Keratinocyte (primary cell): ENCODE measurements around the gene PREP. TPM values are rescaled to one million over a fixed set of nuclear protein-coding genes. Genes with fewer than 3 reads are reported as not detected.

Experiments used
- DNase-seq: peaks from one replicate; pipeline ENCODE4 v3.0.0-alpha.2; 2011; ENCODE audit warnings: low read depth, missing footprints, low spot score
- FAIRE-seq: peaks from 2 replicates; lab custom pipeline; 2011; peaks lifted over from hg19 to GRCh38; lab: Jason Lieb, UNC
- H2AFZ ChIP-seq: 2 replicates; pipeline ENCODE4 v1.6.0; 2012; ENCODE audit warnings: low read length, control low read depth, inconsistent platforms; ENCODE audit not compliant: control insufficient read depth
- H3K27ac ChIP-seq: 2 replicates; pipeline ENCODE4 v1.5.1; 2011; ENCODE audit warnings: low read length; ENCODE audit not compliant: control insufficient read depth, insufficient read depth
- H3K27me3 ChIP-seq: 3 replicates; pipeline ENCODE4 v1.6.0; 2011; ENCODE audit warnings: low read length; ENCODE audit not compliant: control insufficient read depth, insufficient read depth; ENCODE audit errors: extremely low read depth
- H3K36me3 ChIP-seq, 2 experiments: 2 replicates in 1 of 2; 3 replicates in 1 of 2; pipeline ENCODE4 v1.5.1; 2011; ENCODE audit warnings: low read length in 2 of 2, mild to moderate bottlenecking in 1 of 2; ENCODE audit not compliant: control insufficient read depth in 2 of 2, insufficient read depth in 2 of 2; ENCODE audit errors: extremely low read depth in 1 of 2
- H3K4me1 ChIP-seq: 3 replicates; pipeline ENCODE4 v1.5.1; 2011; ENCODE audit warnings: low read length; ENCODE audit not compliant: control insufficient read depth, insufficient read depth; ENCODE audit errors: extremely low read depth
- H3K4me2 ChIP-seq: 3 replicates; pipeline ENCODE4 v1.6.0; 2011; ENCODE audit warnings: low read depth, low read length; ENCODE audit not compliant: control insufficient read depth, insufficient read depth; ENCODE audit errors: extremely low read depth
- H3K4me3 ChIP-seq, 3 experiments: fragments of 200-600 bp in 1 of 3; sonication (generic) in 1 of 3; 2 replicates in 2 of 3; 3 replicates in 1 of 3; pipeline ENCODE4 v1.5.1; 2011 to 2016; ENCODE audit warnings: low read length in 3 of 3, mild to moderate bottlenecking in 3 of 3, control low read depth in 2 of 3, inconsistent platforms in 1 of 3, low read depth in 1 of 3, mixed read lengths in 1 of 3, mixed run types in 1 of 3, moderate library complexity in 1 of 3; ENCODE audit not compliant: control insufficient read depth in 2 of 3, insufficient read depth in 2 of 3; ENCODE audit errors: extremely low read depth in 1 of 3
- H3K79me2 ChIP-seq: 2 replicates; pipeline ENCODE4 v1.6.0; 2012; ENCODE audit warnings: low read length; ENCODE audit not compliant: control insufficient read depth, insufficient read depth
- H3K9ac ChIP-seq: 3 replicates; pipeline ENCODE4 v1.6.0; 2011; ENCODE audit warnings: low read length; ENCODE audit not compliant: control insufficient read depth, insufficient read depth; ENCODE audit errors: extremely low read depth
- H3K9me1 ChIP-seq: 3 replicates; pipeline ENCODE4 v1.6.0; 2011; ENCODE audit warnings: low read length; ENCODE audit not compliant: control insufficient read depth, insufficient read depth; ENCODE audit errors: extremely low read depth
- H3K9me3 ChIP-seq: 2 replicates; pipeline ENCODE4 v1.5.1; 2012; ENCODE audit warnings: low read depth, low read length; ENCODE audit not compliant: control insufficient read depth
- H4K20me1 ChIP-seq: 3 replicates; pipeline ENCODE4 v1.6.0; 2011; ENCODE audit warnings: low read length; ENCODE audit not compliant: control insufficient read depth, insufficient read depth; ENCODE audit errors: extremely low read depth
- EZH2 ChIP-seq: IDR thresholded peaks from one replicate; pipeline ENCODE4 v1.6.1; 2012; ENCODE audit warnings: inconsistent platforms, mild to moderate bottlenecking, low read length, moderate library complexity
- dilution Hi-C: fragments of 300-500 bp; cut with MboI; formaldehyde crosslinking; loops from one replicate; pipeline ENCODE4 v1.7.0; 2020; ENCODE audit warnings: low sequenced_read_pairs; ENCODE audit not compliant: extremely low pct_ligation_motif_present
- polyA plus RNA-seq, 5 experiments: library from polyadenylated mRNA; depleted of rRNA in 3 of 5; stranded (reverse) in 3 of 5; stranded (forward) in 1 of 5; unstranded in 1 of 5; fragments of >200 nt; gene quantifications; 1 replicate in 1 of 5; 2 replicates in 3 of 5; 3 replicates in 1 of 5; pipeline versions ENCODE4 v1.2.1 to v1.2.3, GENCODE V29; 2011 to 2012; ENCODE audit warnings: missing spikeins in 2 of 5, low read depth in 1 of 5, low replicate concordance in 1 of 5
- TF ChIP-seq, protein P1 (sequence below), 3 experiments: IDR thresholded peaks in 1 of 3; conservative IDR thresholded peaks in 1 of 3; optimal IDR thresholded peaks in 1 of 3; 2 replicates in 2 of 3; 3 replicates in 1 of 3; pipeline versions ENCODE3 to v1.5.1; 2011; ENCODE audit warnings: low read length in 3 of 3, mild to moderate bottlenecking in 3 of 3, moderate library complexity in 2 of 3, control low read depth in 1 of 3, inconsistent platforms in 1 of 3; ENCODE audit not compliant: insufficient read depth in 2 of 3; ENCODE audit errors: extremely low read depth in 1 of 3

PREP gene
- polyA plus RNA-seq, 1 donor (not counting 4 experiments of a cell fraction or from before 2014, with no cell fraction given) = 48.3 TPM

DNA sequence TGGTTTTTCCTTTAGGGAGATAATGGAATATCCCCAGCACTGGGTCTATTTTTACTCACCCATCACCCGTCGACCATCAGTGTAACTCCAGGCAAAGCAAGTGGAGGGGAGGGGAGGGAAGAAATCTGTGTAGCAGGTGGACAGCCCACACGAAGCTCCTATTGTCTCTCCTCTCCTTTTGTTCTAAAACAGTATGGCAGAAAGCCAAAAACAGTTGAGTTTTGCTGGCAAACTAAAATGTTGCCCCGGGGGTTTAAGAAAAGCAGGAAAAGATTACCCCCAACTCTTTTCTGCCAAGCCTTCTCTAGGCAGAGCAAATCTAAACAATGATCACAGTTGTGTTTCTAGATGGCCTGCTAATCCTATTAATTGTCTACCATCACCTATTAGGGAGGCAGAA, 89.7 kb downstream of the PREP start:
- DNase-seq = no peak
- Histone ChIP-seq H3K4me2 (no peak overlapping the region), H3K9ac (no peak overlapping the region), H3K79me2 (peaks cover 5% of the 10 kb centered on the region), H2AFZ (no peak overlapping the region), H3K4me3 (no peak overlapping the region), H4K20me1 (no peaks in the 10 kb centered on the region), H3K9me3 (no peaks in the 10 kb centered on the region), H3K9me1 (no peaks in the 10 kb centered on the region), H3K27ac (no peak overlapping the region), H3K4me1 (peaks cover 5% of the 10 kb centered on the region), H3K36me3 (peaks cover 13 to 16% of the 10 kb centered on the region in 2 experiments), H3K27me3 (no peaks in the 10 kb centered on the region)
- dilution Hi-C loops = no loop called here
- TF ChIP-seq, protein P1, sequence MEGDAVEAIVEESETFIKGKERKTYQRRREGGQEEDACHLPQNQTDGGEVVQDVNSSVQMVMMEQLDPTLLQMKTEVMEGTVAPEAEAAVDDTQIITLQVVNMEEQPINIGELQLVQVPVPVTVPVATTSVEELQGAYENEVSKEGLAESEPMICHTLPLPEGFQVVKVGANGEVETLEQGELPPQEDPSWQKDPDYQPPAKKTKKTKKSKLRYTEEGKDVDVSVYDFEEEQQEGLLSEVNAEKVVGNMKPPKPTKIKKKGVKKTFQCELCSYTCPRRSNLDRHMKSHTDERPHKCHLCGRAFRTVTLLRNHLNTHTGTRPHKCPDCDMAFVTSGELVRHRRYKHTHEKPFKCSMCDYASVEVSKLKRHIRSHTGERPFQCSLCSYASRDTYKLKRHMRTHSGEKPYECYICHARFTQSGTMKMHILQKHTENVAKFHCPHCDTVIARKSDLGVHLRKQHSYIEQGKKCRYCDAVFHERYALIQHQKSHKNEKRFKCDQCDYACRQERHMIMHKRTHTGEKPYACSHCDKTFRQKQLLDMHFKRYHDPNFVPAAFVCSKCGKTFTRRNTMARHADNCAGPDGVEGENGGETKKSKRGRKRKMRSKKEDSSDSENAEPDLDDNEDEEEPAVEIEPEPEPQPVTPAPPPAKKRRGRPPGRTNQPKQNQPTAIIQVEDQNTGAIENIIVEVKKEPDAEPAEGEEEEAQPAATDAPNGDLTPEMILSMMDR (optimal IDR thresholded peaks at IDR 0.05 in 1 of 3, IDR thresholded peaks at IDR 0.05 in 1 of 3, conservative IDR thresholded peaks at IDR 0.05 in 1 of 3; ENCODE audit: extremely low read depth in 1 of 3, insufficient read depth in 2 of 3, low read length in 3 of 3) = no peak
- no peak for TF ChIP-seq EZH2
- no peak for FAIRE-seq

DNA sequence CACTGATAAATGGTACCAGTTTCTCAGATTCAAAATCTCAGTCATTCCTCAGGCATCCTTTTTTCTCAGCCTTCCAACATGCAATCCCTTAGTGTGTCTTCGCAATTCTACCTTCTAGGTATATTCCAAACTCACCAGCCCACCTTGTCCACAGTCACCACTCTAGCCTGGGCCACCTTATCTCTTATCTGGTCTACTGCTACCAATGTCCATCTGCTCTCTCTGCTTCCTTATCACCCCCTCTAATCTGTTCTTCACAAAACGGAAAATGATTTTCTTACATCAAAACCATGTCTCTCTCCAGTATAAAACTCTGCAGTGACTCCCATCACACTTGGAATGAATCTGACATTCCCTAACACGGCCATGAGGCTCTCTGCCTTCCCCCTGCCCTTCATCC, 91.9 kb downstream of the PREP start:
- no peaks in the 10 kb centered on the region for H3K9me1 ChIP-seq
- H2AFZ ChIP-seq = no peak overlapping the region
- H3K27ac ChIP-seq = no peak overlapping the region
- no peaks in the 10 kb centered on the region for H3K9me3 ChIP-seq
- H3K4me2 ChIP-seq = no peak overlapping the region
- no peaks in the 10 kb centered on the region for H4K20me1 ChIP-seq
- no peaks in the 10 kb centered on the region for H3K27me3 ChIP-seq
- TF ChIP-seq, protein P1 (optimal IDR thresholded peaks at IDR 0.05 in 1 of 3, IDR thresholded peaks at IDR 0.05 in 1 of 3, conservative IDR thresholded peaks at IDR 0.05 in 1 of 3; ENCODE audit: extremely low read depth in 1 of 3, insufficient read depth in 2 of 3, low read length in 3 of 3) = no peak
- TF ChIP-seq EZH2 = no peak
- no peaks in the 10 kb centered on the region for H3K79me2 ChIP-seq
- no peak for FAIRE-seq
- H3K9ac ChIP-seq = no peak overlapping the region
- DNase-seq = no peak
- dilution Hi-C loops = no loop called here
- H3K36me3 ChIP-seq = peaks cover 11 to 12% of the 10 kb centered on the region in 2 experiments
- no peaks in the 10 kb centered on the region for H3K4me1 ChIP-seq
- no peak overlapping the region for H3K4me3 ChIP-seq
